Measurements from ENCODE around the gene CCDC120. TPM values are rescaled to one million over a fixed set of nuclear protein-coding genes. Genes with fewer than 3 reads are reported as not detected.

Gene CCDC120
- polyA plus RNA-seq, 1 donor from 2014 or later: 3.1 TPM

- Histone ChIP-seq H3K27me3 (ENCODE audit: insufficient read depth, low read depth, low read length) (no peaks in the 10 kb centered on the region), H3K36me3 (ENCODE audit: insufficient read depth, low read length) (no peaks in the 10 kb centered on the region), H3K9me2 (ENCODE audit: insufficient read depth, low read length) (no peaks in the 10 kb centered on the region), H2AFZ (ENCODE audit: low read depth, low read length) (no peak overlapping the region), H3K9ac (ENCODE audit: low read length) (peak overlapping the region; percentile 79), H3F3A (ENCODE audit: insufficient read depth, low read length, poor library complexity, severe bottlenecking) (no peaks in the 10 kb centered on the region), H3K4me3 (ENCODE audit: low read length) (peak overlapping the region; percentile 77), H4K20me1 (ENCODE audit: insufficient read depth) (no peaks in the 10 kb centered on the region), H3K79me2 (replicated peaks; ENCODE audit: insufficient read depth, low read length) (peaks cover 6% of the 10 kb centered on the region), H3K27ac (ENCODE audit: low read length) (peak overlapping the region; percentile 74), H3K9me3 (ENCODE audit: low read length) (no peaks in the 10 kb centered on the region), H3K4me2 (ENCODE audit: low read length) (peak overlapping the region; percentile 51)
- TF ChIP-seq, protein P1, sequence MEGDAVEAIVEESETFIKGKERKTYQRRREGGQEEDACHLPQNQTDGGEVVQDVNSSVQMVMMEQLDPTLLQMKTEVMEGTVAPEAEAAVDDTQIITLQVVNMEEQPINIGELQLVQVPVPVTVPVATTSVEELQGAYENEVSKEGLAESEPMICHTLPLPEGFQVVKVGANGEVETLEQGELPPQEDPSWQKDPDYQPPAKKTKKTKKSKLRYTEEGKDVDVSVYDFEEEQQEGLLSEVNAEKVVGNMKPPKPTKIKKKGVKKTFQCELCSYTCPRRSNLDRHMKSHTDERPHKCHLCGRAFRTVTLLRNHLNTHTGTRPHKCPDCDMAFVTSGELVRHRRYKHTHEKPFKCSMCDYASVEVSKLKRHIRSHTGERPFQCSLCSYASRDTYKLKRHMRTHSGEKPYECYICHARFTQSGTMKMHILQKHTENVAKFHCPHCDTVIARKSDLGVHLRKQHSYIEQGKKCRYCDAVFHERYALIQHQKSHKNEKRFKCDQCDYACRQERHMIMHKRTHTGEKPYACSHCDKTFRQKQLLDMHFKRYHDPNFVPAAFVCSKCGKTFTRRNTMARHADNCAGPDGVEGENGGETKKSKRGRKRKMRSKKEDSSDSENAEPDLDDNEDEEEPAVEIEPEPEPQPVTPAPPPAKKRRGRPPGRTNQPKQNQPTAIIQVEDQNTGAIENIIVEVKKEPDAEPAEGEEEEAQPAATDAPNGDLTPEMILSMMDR (IDR thresholded peaks at IDR 0.05; ENCODE audit: poor library complexity, severe bottlenecking): no peak
- TF ChIP-seq POLR2AphosphoS5 (IDR thresholded peaks at IDR 0.05) (no peak), MXI1 (conservative IDR thresholded peaks at IDR 0.05; ENCODE audit: poor library complexity, severe bottlenecking) (no peak), EZH2 (IDR thresholded peaks at IDR 0.05; ENCODE audit: borderline replicate concordance, insufficient read depth, low read length, poor library complexity, severe bottlenecking) (no peak), TAF1 (IDR thresholded peaks at IDR 0.05; ENCODE audit: low read depth) (no peak), REST (IDR thresholded peaks at IDR 0.05; ENCODE audit: borderline replicate concordance) (no peak), EP300 (conservative IDR thresholded peaks at IDR 0.05; ENCODE audit: poor library complexity, severe bottlenecking) (no peak), RAD21 (conservative IDR thresholded peaks at IDR 0.05) (no peak), SMC3 (conservative IDR thresholded peaks at IDR 0.05; ENCODE audit: poor library complexity) (no peak)
Observed at GRCh38 chrX:49041744-49042580, 16.8 kb upstream of the CCDC120 start.

- peaks cover 6% of the 10 kb centered on the region for H3K79me2 ChIP-seq (replicated peaks; ENCODE audit: insufficient read depth, low read length)
- H3K27me3 ChIP-seq (ENCODE audit: insufficient read depth, low read depth, low read length): no peaks in the 10 kb centered on the region
- H3F3A ChIP-seq (ENCODE audit: insufficient read depth, low read length, poor library complexity, severe bottlenecking): no peaks in the 10 kb centered on the region
- peak overlapping the region; percentile 77 for H3K4me3 ChIP-seq (ENCODE audit: low read length)
- H4K20me1 ChIP-seq (ENCODE audit: insufficient read depth): no peaks in the 10 kb centered on the region
- no peaks in the 10 kb centered on the region for H3K36me3 ChIP-seq (ENCODE audit: insufficient read depth, low read length)
- H3K4me2 ChIP-seq (ENCODE audit: low read length): peak overlapping the region; percentile 51
- TF ChIP-seq EZH2 (IDR thresholded peaks at IDR 0.05; ENCODE audit: borderline replicate concordance, insufficient read depth, low read length, poor library complexity, severe bottlenecking) (no peak), EP300 (conservative IDR thresholded peaks at IDR 0.05; ENCODE audit: poor library complexity, severe bottlenecking) (no peak), SMC3 (conservative IDR thresholded peaks at IDR 0.05; ENCODE audit: poor library complexity) (no peak), POLR2AphosphoS5 (IDR thresholded peaks at IDR 0.05) (no peak), TAF1 (IDR thresholded peaks at IDR 0.05; ENCODE audit: low read depth) (no peak), RAD21 (conservative IDR thresholded peaks at IDR 0.05) (no peak), MXI1 (conservative IDR thresholded peaks at IDR 0.05; ENCODE audit: poor library complexity, severe bottlenecking) (no peak), REST (IDR thresholded peaks at IDR 0.05; ENCODE audit: borderline replicate concordance) (no peak)
- TF ChIP-seq, protein P1 (IDR thresholded peaks at IDR 0.05; ENCODE audit: poor library complexity, severe bottlenecking): no peak
- no peaks in the 10 kb centered on the region for H3K9me2 ChIP-seq (ENCODE audit: insufficient read depth, low read length)
- H3K9ac ChIP-seq (ENCODE audit: low read length): peak overlapping the region; percentile 79
- H3K9me3 ChIP-seq (ENCODE audit: low read length): no peaks in the 10 kb centered on the region
- H2AFZ ChIP-seq (ENCODE audit: low read depth, low read length): no peak overlapping the region
- H3K27ac ChIP-seq (ENCODE audit: low read length): peak overlapping the region; percentile 74
Observed at GRCh38 chrX:49042581-49043219, 16.1 kb upstream of the CCDC120 start.

Measured in neural cell (in vitro differentiated cells).